NB4 (cell line): ENCODE measurements around the gene VWA2.

Experiments used
- CTCF ChIP-seq: IDR thresholded peaks from one replicate; pipeline ENCODE4 v1.5.1; 2012; ENCODE audit warnings: low read depth, low read length
- MAX ChIP-seq: IDR thresholded peaks from 2 replicates; pipeline ENCODE4 v1.6.1; 2011; ENCODE audit warnings: low read depth, low read length
- POLR2A ChIP-seq: IDR thresholded peaks from 2 replicates; pipeline ENCODE4 v1.6.1; 2011; ENCODE audit warnings: mild to moderate bottlenecking; ENCODE audit not compliant: insufficient read length; ENCODE audit errors: extremely low read depth

GRCh38 chr10:114215033-114215432 is 24.0 kb upstream of the VWA2 start:
- TF ChIP-seq CTCF = no peak
- no peak for TF ChIP-seq POLR2A
- TF ChIP-seq MAX = no peak
